GM12801 (cell line): ENCODE results near the gene CASK.

ENCODE experiments used
- TF ChIP-seq, protein P1 (sequence below): IDR thresholded peaks from one replicate; pipeline ENCODE4 v1.5.1; 2011; ENCODE audit warnings: control low read depth; ENCODE audit not compliant: insufficient read length; ENCODE audit errors: extremely low read depth

Gene CASK, protein sequence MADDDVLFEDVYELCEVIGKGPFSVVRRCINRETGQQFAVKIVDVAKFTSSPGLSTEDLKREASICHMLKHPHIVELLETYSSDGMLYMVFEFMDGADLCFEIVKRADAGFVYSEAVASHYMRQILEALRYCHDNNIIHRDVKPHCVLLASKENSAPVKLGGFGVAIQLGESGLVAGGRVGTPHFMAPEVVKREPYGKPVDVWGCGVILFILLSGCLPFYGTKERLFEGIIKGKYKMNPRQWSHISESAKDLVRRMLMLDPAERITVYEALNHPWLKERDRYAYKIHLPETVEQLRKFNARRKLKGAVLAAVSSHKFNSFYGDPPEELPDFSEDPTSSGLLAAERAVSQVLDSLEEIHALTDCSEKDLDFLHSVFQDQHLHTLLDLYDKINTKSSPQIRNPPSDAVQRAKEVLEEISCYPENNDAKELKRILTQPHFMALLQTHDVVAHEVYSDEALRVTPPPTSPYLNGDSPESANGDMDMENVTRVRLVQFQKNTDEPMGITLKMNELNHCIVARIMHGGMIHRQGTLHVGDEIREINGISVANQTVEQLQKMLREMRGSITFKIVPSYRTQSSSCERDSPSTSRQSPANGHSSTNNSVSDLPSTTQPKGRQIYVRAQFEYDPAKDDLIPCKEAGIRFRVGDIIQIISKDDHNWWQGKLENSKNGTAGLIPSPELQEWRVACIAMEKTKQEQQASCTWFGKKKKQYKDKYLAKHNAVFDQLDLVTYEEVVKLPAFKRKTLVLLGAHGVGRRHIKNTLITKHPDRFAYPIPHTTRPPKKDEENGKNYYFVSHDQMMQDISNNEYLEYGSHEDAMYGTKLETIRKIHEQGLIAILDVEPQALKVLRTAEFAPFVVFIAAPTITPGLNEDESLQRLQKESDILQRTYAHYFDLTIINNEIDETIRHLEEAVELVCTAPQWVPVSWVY

DNA sequence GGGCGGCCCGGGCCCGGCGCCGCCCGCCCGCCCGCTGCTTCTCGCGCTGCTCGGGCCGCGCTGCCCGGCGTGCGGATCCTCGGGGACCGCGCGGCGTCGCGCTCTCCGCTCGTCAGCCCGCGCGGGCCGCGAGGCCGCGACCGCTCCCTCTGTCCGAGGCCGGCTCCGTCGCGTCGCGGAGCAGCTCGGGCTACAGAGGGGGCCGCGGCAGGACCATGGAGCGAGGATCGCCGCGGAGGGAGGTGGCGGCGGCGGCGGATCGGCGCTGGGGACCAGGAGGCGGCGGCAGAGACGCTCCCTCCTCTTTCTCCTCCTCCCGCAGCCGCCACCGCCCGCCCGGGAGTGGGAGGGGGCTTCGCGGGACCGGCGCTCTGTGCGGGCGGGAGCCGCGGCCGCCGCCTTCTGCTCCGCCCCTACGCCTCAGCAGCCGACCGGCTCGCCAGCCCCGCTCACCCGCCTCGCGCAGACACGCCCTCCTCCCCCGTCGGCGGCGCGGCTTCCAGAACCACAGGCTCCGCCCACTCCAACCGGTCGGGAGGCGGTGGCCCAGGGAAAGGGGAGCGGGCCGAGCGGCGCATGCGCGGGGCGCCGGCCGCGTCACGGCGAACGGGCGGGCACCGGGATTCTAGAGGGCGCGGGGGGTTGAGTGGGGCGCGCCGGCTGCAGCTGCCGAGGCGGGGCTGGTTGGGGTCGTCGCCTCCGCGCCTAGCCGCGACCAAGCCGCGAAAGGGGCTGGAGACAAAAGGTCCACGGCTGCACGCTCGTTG, at the start of gene CASK:
TSS of gene CASK (minus strand) at position 344 of the 767 bp plus-strand sequence. CDS start 566 bp downstream, outside the sequence.
- TF ChIP-seq, protein P1, sequence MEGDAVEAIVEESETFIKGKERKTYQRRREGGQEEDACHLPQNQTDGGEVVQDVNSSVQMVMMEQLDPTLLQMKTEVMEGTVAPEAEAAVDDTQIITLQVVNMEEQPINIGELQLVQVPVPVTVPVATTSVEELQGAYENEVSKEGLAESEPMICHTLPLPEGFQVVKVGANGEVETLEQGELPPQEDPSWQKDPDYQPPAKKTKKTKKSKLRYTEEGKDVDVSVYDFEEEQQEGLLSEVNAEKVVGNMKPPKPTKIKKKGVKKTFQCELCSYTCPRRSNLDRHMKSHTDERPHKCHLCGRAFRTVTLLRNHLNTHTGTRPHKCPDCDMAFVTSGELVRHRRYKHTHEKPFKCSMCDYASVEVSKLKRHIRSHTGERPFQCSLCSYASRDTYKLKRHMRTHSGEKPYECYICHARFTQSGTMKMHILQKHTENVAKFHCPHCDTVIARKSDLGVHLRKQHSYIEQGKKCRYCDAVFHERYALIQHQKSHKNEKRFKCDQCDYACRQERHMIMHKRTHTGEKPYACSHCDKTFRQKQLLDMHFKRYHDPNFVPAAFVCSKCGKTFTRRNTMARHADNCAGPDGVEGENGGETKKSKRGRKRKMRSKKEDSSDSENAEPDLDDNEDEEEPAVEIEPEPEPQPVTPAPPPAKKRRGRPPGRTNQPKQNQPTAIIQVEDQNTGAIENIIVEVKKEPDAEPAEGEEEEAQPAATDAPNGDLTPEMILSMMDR: no peak

DNA sequence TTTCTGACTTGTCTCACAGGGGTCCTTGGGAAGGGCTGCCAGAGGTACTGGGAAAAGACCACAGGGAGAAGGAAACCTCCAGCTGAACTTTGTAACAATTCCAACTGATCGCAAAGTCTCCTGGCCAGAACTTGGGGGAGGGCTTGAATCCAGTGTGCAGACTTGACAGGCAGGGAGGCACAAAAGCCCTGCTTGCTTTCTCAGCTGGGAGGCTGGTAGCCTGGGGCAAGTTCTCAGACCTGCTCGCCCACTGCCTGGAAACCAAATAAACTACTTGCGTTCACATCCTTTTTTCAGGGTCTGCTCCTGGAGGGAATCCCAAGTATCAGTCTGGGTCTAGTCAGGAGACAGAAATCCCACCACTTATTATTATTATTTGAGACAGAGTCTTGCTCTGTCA, 48.0 kb upstream of the CASK start:
- TF ChIP-seq, protein P1: no peak

DNA sequence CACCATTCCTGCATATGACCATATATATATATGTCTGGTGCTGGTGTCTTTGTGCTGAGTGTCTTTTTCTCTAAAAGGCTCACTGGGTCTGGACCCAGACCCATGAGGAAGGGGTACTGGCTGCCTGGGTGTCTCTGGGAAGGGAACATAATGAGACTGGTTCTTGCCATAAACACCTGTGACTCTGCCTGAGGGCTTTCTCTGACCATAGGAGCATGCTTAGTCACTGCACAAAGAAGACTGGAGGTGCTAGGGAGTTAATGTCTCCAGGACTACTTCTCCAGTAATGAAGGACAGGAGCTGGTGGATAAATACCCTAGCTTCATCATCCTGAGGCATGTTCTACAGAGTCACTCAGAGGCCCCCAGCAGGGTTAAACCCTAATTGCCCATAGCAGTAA, 47.1 kb upstream of the CASK start:
- TF ChIP-seq, protein P1: no peak

DNA sequence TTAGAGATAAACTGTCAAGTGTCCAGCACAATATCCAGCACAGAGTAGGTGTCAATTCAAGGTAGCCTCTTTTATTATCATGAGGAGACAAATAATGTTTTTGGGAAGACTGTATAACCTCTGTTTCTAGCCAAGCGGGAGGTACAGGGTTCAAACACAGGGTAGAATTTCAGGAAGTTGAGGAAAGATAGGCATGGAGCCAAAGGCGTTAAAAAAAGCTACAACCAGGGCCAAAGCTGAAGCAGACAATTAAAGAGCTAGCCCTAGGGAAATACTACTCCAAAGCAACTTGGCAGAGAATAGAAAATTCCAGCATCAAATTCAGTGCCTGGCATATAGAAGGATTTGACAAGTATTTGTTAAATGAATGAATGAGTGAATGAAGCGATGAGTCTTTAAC, 40.0 kb upstream of the CASK start:
- TF ChIP-seq, protein P1: no peak

DNA sequence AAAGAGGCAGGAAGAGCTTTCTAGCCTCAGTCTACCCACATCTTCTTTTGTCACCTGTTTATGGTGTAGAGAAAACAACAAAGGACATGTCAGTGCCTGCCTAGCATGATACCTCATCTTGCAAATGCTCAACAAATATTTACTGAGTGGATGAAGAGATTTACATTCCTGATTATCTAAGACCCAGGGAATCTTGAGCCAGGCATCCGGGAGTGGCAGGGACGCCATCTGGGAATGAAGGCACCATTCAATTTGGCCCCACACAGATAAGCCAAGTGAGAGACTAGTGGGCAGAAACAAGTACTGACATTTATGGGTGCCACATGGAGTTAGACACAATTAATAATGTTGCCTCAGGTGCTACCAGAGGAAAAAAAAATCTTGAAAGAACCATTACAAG, 36.8 kb upstream of the CASK start:
- TF ChIP-seq, protein P1: no peak

DNA sequence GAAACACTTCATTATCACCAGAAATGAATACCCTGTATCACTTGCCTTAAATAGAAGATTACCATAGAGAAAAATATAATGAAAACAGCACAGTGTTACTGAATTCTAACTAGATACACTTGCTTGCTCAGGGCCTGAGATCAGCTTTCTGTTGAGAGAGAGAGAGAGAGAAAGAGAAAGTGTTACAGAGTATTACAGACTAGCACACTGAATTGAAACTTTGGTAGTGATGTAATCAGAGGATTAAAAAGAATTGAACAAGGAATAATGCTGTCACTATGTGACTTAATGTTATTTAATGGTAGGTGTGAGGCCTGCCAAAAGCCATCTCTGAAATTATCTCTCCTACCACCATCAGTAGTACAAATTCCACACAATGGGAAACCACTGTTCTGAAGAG, 35.5 kb upstream of the CASK start:
- TF ChIP-seq, protein P1: no peak

DNA sequence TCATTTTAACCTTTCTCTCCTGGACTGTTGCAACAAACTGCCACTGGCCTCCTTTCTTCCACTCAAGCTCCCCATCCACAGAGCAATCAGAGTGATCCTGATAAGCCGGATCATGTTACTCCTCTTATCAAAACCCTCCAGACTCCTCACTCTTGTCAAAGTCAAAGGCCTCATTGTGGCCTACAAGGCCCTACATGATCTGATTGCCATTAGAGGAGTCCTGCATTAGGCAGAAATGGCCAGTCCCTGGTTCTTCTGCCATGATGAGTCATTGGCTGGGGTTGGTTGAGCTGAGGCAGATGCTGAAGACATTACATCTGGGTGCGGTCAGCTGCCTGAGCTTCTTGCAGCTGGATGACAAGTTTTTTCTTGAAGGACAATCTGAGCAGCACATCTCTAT, 32.7 kb upstream of the CASK start:
- TF ChIP-seq, protein P1: no peak
